ENCODE results near the gene SLC47A1. TPM values are rescaled to one million over a fixed set of nuclear protein-coding genes. Genes with fewer than 3 reads are reported as not detected.

Gene SLC47A1
- total and polyA plus RNA-seq, 9 of the 15 experiments (the other 6 are each of a cell fraction or from before 2014, with no cell fraction given), result not detected

DNA sequence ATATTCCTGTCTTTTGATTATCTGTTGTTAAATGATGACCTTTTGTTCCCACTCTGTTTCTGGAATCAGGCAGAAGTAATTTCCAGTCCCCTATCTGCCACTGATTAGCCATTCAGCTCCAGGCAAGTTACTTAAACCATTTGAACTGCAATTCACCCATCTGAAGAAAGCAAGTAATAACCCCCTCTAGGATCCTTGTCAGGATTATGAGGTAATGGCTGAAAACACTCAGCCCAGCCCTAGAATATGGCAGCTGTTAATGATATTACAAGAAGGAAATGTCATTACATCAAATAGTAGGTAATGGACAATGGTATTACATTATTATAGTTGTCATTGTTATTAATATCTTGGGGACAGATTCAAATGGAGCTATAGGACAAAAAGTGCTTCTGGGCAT lies 16.0 kb upstream of the SLC47A1 start:
- DNase-seq (ENCODE audit: extremely low read depth in 1 of 4, low spot score in 3 of 4) (no peak), FAIRE-seq (no peak), ATAC-seq (no peak)
- POLR2A ChIA-PET, result no interaction called here
- Histone ChIP-seq H3K4me2 (ENCODE audit: insufficient read depth, low read length) (no peak overlapping the region), H3K36me3 (ENCODE audit: control insufficient read depth, insufficient read depth, low read length) (no peaks in the 10 kb centered on the region), H3K79me2 (ENCODE audit: control insufficient read depth, insufficient read depth, low read length) (no peaks in the 10 kb centered on the region), H3K27me3 (ENCODE audit: control insufficient read depth in 2 of 2, insufficient read depth in 2 of 2, low read length in 2 of 2) (peaks cover 0 to 5% of the 10 kb centered on the region in 2 experiments; a peak in 1 of 5 replicates), H3K4me1 (replicated peaks in 1 of 2; ENCODE audit: control insufficient read depth in 2 of 2, insufficient read depth in 2 of 2, low read length in 2 of 2) (peaks cover 0 to 3% of the 10 kb centered on the region in 2 experiments; a peak in 3 of 5 replicates), H3K27ac (ENCODE audit: extremely low read depth, low read depth, low read length) (no peak overlapping the region), H4K20me1 (replicated peaks; ENCODE audit: control insufficient read depth, insufficient read depth, low read length) (peaks cover 6% of the 10 kb centered on the region), H3K9me1 (ENCODE audit: control insufficient read depth, insufficient read depth, low read length) (no peaks in the 10 kb centered on the region), H3K4me3 (no peak overlapping the region), H3K9ac (ENCODE audit: insufficient read depth in 1 of 2, low read depth in 2 of 2, low read length in 2 of 2) (no peak overlapping the region), H2AFZ (ENCODE audit: low read depth, low read length) (no peak overlapping the region), H3K9me3 (replicated peaks; ENCODE audit: control insufficient read depth, insufficient read depth, low read depth, low read length) (no peaks in the 10 kb centered on the region)
- intact Hi-C loops (cut with micrococcal nuclease) (loop anchor here (10.0 kb wide), 1 partner anchor 157 kb away; no protein-coding TSS in a partner anchor), in situ Hi-C loops (cut with MboI) (no loop called here)
- CTCF ChIA-PET (ENCODE audit: low intra/inter-chr PET ratio), result no interaction called here
- TF ChIP-seq ATF4 (CRISPR knock-in tag; IDR thresholded peaks at IDR 0.05) (no peak), CHD2 (IDR thresholded peaks at IDR 0.05; ENCODE audit: low read depth, low read length) (no peak), ZNF408 (CRISPR knock-in tag; IDR thresholded peaks at IDR 0.05; ENCODE audit: low read depth) (no peak), ARID4B (CRISPR knock-in tag; IDR thresholded peaks at IDR 0.05) (no peak), NELFE (IDR thresholded peaks at IDR 0.05; ENCODE audit: insufficient read depth, insufficient read length) (no peak), RAD21 (CRISPR knock-in tag; conservative IDR thresholded peaks at IDR 0.05 in 1 of 2, IDR thresholded peaks at IDR 0.05 in 1 of 2) (no peak)
- BruUV-seq (replicated peaks), result no TSS peak

Data from K562 (cell line).